IPS-18c (cell line): ENCODE results near the gene FAF1.
"Not testable (repeated sequence)": the region's sequence is repeated elsewhere in the genome, so short reads cannot be mapped to it uniquely, and the experiment has no call there.

Source experiments
- H3K4me3 ChIP-seq: 2 replicates; pipeline ENCODE4 v1.7.0; 2013; ENCODE audit warnings: low read depth, mild to moderate bottlenecking, low read length, moderate library complexity; ENCODE audit not compliant: insufficient read depth
- H3K9me3 ChIP-seq: one replicate; pipeline ENCODE4 v1.6.1; 2013; ENCODE audit warnings: mild to moderate bottlenecking, low read length, moderate library complexity; ENCODE audit not compliant: control insufficient read depth, insufficient read depth

FAF1 gene

DNA sequence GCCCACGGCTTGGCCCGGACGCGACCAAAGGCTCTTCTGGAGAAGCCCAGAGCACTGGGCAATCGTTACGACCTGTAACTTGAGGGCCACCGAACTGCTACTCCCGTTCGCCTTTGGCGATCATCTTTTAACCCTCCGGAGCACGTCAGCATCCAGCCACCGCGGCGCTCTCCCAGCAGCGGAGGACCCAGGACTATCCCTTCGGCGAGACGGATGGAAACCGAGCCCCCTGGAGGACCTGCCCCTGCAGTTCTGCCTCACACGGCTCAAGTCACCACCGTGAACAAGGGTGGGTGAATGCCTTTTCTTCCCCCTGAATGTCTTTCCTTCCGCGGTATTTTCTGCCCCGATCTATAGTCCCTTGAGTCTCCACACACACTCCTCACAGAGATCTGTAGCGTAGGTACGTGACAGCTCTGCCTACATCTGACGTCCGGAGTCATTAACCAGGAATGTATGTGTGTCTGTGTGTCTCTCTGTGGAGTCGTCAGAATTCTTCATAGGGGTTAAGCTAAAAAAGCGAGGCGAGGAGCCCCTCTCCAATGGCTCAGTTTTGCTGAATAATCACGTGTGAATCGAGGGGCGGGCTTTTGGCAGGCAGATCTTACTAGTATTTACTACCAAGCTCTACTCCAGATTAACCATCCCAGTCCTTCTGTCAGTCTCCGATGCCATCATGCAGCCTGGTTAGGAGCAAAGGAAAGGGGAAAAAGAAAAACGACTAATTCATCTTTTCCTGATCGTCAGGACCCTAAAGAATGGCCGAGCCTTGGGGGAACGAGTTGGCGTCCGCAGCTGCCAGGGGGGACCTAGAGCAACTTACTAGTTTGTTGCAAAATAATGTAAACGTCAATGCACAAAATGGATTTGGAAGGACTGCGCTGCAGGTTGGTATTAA lies 9.8 kb upstream of the FAF1 start, which contains the start of gene CDKN2C:
TSS of gene CDKN2C (plus strand) at position 635 of the 898 bp plus-strand sequence. CDS start at position 759, 124 bp downstream.
- Histone ChIP-seq H3K4me3 (peak within 1 kb of the TSS; percentile 65), H3K9me3 (no peaks in the 10 kb centered on the region)

DNA sequence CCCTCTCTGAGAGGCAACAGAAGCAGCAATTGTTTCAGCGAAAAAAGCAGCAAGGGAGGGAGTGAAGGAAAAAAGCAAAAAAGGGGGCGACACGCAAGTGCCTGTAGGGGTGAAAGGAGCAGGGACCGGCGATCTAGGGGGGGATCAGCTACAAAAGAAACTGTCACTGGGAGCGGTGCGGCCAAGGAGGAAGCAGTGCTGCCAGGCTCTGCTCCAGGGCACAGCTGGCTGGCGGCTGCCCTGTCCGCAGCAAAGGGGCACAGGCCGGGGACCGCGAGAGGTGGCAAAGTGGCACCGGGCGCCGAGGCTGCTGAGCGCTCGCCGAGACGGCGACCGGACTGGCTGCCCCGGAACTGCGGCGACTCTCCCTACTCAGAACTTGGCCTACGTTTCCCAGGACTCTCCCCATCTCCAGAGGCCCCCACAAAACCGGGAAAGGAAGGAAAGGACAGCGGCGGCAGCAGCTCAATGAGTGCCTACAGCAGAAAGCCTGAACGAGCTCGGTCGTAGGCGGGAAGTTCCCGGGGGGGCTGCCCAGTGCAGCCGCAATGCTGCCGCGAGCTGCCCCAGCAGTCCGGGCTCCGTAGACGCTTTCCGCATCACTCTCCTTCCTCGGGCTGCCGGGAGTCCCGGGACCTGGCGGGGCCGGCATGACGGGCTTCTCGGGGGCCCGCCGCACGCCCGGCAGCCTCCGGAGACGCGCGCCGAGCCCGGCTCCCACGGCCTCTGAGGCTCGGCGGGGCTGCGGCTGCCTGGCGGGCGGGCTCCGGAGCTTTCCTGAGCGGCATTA lies 8.9 kb upstream of the FAF1 start:
- H3K9me3 ChIP-seq: no peaks in the 10 kb centered on the region
- H3K4me3 ChIP-seq: peak overlapping the region; percentile 65

- H3K9me3 ChIP-seq: no peaks in the 10 kb centered on the region
- peak overlapping the region; percentile 65 for H3K4me3 ChIP-seq
Measured at GRCh38 chr1:50968158-50968820, 8.2 kb upstream of the FAF1 start.

DNA sequence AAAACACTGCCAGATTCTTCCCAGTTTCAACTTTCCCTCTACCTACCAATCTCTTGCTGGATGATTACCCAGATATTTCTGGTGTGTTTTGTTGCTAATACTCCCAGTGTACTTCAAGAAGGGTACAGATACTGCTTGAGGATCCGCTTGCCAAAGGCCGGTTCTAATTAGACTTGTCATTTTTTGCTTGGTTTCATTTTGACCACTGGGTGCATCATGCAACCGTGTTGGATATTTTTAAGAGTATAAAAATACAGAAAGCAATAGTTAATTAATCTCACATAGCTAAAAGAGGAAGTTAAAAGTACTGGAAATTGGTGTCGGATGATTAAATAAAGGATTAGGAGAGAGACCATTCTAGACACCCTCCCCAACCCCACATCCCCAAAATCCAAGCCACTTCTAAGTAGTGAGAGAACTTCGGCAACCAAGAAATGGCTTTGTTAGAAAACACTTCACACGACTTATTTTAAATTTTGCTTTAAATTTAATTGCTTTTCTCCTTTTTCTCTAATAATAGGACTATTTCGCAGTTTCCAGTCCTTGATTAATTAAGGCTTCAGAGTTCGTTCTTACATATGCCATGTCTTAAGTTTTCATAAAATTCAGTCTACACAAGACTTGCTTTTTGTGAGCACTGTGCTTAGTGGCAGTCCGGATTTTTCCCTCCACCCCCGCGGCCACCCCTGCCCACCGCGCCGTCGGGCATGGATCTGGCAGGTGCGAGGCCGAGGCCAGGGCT lies 7.5 kb upstream of the FAF1 start:
- Histone ChIP-seq H3K9me3 (no peaks in the 10 kb centered on the region), H3K4me3 (peak overlapping the region; percentile 65; the same call in 1 of the 2 replicates)

GRCh38 chr1:50966991-50967390 lies 6.9 kb upstream of the FAF1 start:
- H3K4me3 ChIP-seq: no peak overlapping the region
- no peaks in the 10 kb centered on the region for H3K9me3 ChIP-seq

GRCh38 chr1:50964863-50965262 lies 4.8 kb upstream of the FAF1 start:
- Histone ChIP-seq H3K4me3 (no peak overlapping the region), H3K9me3 (no peaks in the 10 kb centered on the region)

GRCh38 chr1:50959303-50959912 lies 659 bp downstream of the FAF1 start:
- Histone ChIP-seq H3K9me3 (no peaks in the 10 kb centered on the region), H3K4me3 (peak overlapping the region; percentile 84)

- no peak overlapping the region for H3K4me3 ChIP-seq
Measured at GRCh38 chr1:50955116-50955515, 5.0 kb downstream of the FAF1 start.

DNA sequence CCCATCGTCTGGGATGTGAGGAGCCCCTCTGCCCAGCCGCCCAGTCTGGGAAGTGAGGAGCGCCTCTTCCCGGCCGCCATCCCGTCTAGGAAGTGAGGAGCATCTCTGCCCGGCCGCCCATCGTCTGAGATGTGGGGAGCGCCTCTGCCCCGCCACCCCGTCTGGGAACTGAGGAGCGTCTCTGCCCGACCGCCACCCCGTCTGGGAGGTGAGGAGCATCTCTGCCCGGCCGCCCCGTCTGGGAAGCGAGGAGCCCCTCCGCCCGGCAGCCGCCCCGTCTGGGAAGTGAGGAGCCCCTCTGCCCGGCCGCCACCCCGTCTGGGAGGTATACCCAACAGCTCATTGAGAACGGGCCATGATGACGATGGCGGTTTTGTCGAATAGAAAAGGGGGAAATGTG lies 7.5 kb downstream of the FAF1 start:
- not testable (repeated sequence) for H3K4me3 ChIP-seq, H3K9me3 ChIP-seq

More at GRCh38 chr1:50955116-50955515, 5.0 kb downstream of the FAF1 start:
- no peaks in the 10 kb centered on the region for H3K9me3 ChIP-seq

DNA sequence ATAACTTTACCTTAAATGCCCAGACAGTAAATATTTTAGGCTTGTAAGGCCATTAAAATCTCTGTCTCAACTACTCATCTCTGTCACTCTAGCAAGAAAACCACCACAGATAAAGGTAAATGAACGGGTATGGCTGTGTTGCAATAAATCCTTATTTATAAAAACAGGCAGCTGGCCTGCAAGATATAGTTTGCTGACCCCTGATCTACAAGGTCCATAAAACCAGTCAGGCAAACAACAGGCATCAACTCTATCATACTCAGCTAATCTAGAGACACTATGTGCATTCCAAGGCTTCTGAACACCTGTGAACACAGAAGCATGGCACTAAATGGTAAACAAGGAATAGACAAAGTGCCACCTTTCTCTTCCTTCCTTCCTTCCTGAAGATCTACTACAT lies 9.7 kb downstream of the FAF1 start:
- Histone ChIP-seq H3K4me3 (no peak overlapping the region), H3K9me3 (peaks cover 4% of the 10 kb centered on the region)

DNA sequence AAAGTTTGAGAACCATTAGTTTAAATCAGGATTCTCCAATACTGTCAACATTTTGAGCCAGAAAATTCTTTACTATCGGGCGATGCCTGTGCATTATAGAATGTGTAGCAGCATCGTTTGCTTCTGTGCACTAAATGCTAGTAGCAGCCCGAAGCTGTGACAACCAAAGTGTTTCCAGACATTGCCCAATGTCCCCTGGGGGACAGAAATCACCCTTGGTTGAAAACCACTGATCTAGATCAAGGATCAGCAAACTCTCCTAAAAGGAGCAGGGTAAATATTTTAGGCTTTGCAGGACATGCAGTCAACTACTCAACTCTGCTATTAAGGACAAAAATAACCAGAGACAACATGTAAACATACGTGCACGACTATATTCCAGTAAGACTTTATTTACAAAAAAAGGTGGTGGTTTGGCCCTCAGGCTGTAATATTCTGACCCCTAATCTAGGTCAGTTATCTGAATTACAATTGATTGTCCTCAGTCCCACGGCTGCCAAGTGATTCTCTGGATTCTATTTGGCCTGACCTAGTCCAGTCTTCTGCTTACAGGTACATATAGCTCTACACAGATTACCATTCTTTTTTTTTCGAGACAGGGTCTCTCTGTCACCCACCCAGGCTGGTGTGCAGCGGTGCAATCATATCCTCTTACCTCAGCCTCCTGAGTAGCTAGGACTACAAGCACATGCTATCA lies 10.6 kb downstream of the FAF1 start:
- Histone ChIP-seq H3K9me3 (peaks cover 4% of the 10 kb centered on the region), H3K4me3 (no peak overlapping the region)

GRCh38 chr1:50942334-50942733 lies 17.7 kb downstream of the FAF1 start:
- H3K4me3 ChIP-seq: no peak overlapping the region
- peaks cover 4% of the 10 kb centered on the region for H3K9me3 ChIP-seq

DNA sequence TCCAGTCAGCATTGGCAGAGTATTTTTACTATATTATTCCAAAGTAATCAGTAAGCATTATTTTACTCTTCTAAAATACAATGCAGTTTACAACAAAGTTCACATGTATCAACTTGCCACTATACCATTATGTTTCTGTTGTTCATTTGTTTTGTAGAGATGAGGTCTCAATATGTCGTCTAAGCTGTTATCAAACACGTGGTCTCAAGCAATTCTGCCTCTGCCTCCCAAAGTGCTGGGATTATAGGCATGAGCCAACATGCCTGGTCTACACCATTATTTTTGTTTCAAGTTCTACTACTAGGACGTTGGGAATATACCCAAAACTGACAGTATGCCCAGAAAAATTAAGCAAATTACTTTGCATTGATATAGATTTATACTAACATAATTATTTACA lies 19.8 kb downstream of the FAF1 start:
- Histone ChIP-seq H3K4me3 (no peak overlapping the region), H3K9me3 (no peaks in the 10 kb centered on the region)

DNA sequence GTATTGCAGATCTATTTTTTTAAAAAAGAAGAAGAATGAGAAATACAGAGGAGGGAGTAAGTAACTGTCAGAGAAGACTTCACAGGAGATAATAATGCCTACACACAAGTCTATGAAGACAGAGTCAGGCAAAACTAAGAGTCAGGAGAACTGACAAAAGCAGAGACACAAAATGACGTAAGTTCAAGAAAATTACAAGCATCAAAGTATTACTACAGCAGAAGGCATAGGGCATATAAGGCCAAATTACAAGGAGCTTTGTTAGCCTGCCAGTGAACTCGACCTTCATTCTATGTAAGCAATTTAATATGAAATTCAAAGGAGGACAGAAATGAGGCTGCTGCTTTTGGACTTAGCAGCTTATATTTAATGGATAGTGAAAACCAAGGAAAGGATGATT lies 23.7 kb downstream of the FAF1 start:
- Histone ChIP-seq H3K4me3 (no peak overlapping the region), H3K9me3 (no peaks in the 10 kb centered on the region)

DNA sequence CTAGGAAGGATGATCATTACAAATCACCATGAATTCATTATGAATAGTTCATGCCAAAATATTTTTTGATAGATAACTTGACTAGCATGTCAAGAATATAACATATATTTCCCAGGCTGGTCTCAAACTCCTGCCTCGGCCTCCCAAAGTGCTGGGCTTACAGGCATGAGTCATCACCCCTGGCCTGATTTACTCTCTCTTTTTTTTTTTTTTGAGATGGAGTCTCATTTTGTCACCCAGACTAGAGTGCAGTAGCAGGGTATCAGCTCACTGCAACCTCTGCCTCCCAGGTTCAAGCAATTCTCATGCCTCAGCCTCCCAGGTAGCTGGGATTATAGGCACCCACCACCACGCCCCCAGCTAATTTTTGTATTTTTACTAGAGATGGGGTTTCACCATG lies 24.8 kb downstream of the FAF1 start:
- not testable (repeated sequence) for H3K9me3 ChIP-seq, H3K4me3 ChIP-seq

- Histone ChIP-seq H3K9me3 (no peaks in the 10 kb centered on the region), H3K4me3 (no peak overlapping the region)
Measured at GRCh38 chr1:50934838-50935237, 25.2 kb downstream of the FAF1 start.
